DMS153 treated with DMSO at 0.1 percent for 48 hours (cell line): ENCODE results near the gene CDKL2.

ENCODE experiments used
- DNase-seq: peaks from one replicate; lab custom pipeline; 2025; ENCODE audit not compliant: unreplicated experiment; lab: John Stamatoyannopoulos, UW

CDKL2 gene

GRCh38 chr4:75643651-75644050, 13.3 kb upstream of the CDKL2 start:
- DNase-seq, result no peak

- DNase-seq, result no peak
Measured at GRCh38 chr4:75639124-75639695, 8.9 kb upstream of the CDKL2 start.

GRCh38 chr4:75637827-75638226, 7.5 kb upstream of the CDKL2 start:
- DNase-seq, result no peak

- no peak for DNase-seq
Measured at GRCh38 chr4:75637176-75637575, 6.8 kb upstream of the CDKL2 start.

- no peak for DNase-seq
Measured at GRCh38 chr4:75634951-75635350, 4.6 kb upstream of the CDKL2 start.

GRCh38 chr4:75634281-75634680, 4.0 kb upstream of the CDKL2 start:
- no peak for DNase-seq

GRCh38 chr4:75633846-75634245, 3.5 kb upstream of the CDKL2 start:
- no peak for DNase-seq

GRCh38 chr4:75630937-75631329, 605 bp upstream of the CDKL2 start:
- no peak for DNase-seq

- DNase-seq, result no peak
Measured at GRCh38 chr4:75629239-75629638, 1.1 kb downstream of the CDKL2 start.

GRCh38 chr4:75623026-75623425, 7.3 kb downstream of the CDKL2 start:
- DNase-seq, result no peak

GRCh38 chr4:75621715-75622114, 8.6 kb downstream of the CDKL2 start:
- no peak for DNase-seq

GRCh38 chr4:75612306-75612705, 18.0 kb downstream of the CDKL2 start:
- no peak for DNase-seq

- no peak for DNase-seq
Measured at GRCh38 chr4:75605928-75606327, 24.4 kb downstream of the CDKL2 start.

- DNase-seq, result no peak
Measured at GRCh38 chr4:75599647-75600046, 30.7 kb downstream of the CDKL2 start.

GRCh38 chr4:75598390-75598789, 31.9 kb downstream of the CDKL2 start:
- DNase-seq, result no peak

- DNase-seq, result no peak
Measured at GRCh38 chr4:75596061-75596460, 34.3 kb downstream of the CDKL2 start.

- DNase-seq, result no peak
Measured at GRCh38 chr4:75593393-75593792, 36.9 kb downstream of the CDKL2 start.

- DNase-seq, result no peak
Measured at GRCh38 chr4:75584067-75584466, 46.3 kb downstream of the CDKL2 start.

GRCh38 chr4:75567725-75568124, 62.6 kb downstream of the CDKL2 start:
- DNase-seq, result no peak

- no peak for DNase-seq
Measured at GRCh38 chr4:75566911-75567310, 63.4 kb downstream of the CDKL2 start.

GRCh38 chr4:75565481-75565880, 64.8 kb downstream of the CDKL2 start:
- DNase-seq, result no peak

- no peak for DNase-seq
Measured at GRCh38 chr4:75564023-75564422, 66.3 kb downstream of the CDKL2 start.

- no peak for DNase-seq
Measured at GRCh38 chr4:75561789-75562188, 68.5 kb downstream of the CDKL2 start.

GRCh38 chr4:75557696-75558095, 72.6 kb downstream of the CDKL2 start:
- no peak for DNase-seq
